Breast epithelium (tissue), 3 donors: ENCODE results near the gene ABTB2.

ENCODE experiments used
- CTCF ChIP-seq, 3 donors: fragments of 450-650 bp; IDR thresholded peaks; one replicate each; pipeline ENCODE4 v1.5.1; 2016 to 2017; ENCODE audit warnings: antibody characterized with exemption in 3 of 3, mild to moderate bottlenecking in 3 of 3, moderate library complexity in 3 of 3
- POLR2A ChIP-seq: fragments of 450-650 bp; IDR thresholded peaks from one replicate; pipeline ENCODE4 v1.6.1; 2016; ENCODE audit warnings: antibody characterized with exemption, mild to moderate bottlenecking, moderate library complexity
- POLR2AphosphoS5 ChIP-seq, 3 donors: sonication (generic); formaldehyde crosslinking; IDR thresholded peaks; one replicate each; pipeline ENCODE4 v1.6.1; 2017; ENCODE audit warnings: antibody characterized with exemption in 3 of 3

- TF ChIP-seq CTCF (IDR thresholded peaks at IDR 0.05) (no peak), POLR2AphosphoS5 (IDR thresholded peaks at IDR 0.05) (no peak), POLR2A (no peak)
Observed at GRCh38 chr11:34204396-34205279, 153.2 kb downstream of the ABTB2 start.
